GM10248 (cell line): ENCODE measurements around the gene TMEM161B.

Experiments
- CTCF ChIA-PET: fragments of 300-600 bp; sonication (Branson Sonifier 250); formaldehyde crosslinking; extraction: SDS; loops from one replicate; lab custom pipeline; 2021; ENCODE audit warnings: antibody characterized with exemption; lab: Yijun Ruan, JAX
- POLR2A ChIA-PET: fragments of 350-650 bp; sonication (Branson Sonifier 250); formaldehyde crosslinking; extraction: SDS; loops from one replicate; lab custom pipeline; 2020; ENCODE audit warnings: antibody characterized with exemption; lab: Yijun Ruan, JAX
- DNase-seq: peaks from one replicate; pipeline ENCODE4 v3.0.0; 2012; ENCODE audit errors: extremely low spot score
- TF ChIP-seq, protein P1 (sequence below): IDR thresholded peaks from 2 replicates; pipeline ENCODE4 v1.5.1; 2012; ENCODE audit warnings: mild to moderate bottlenecking, low read depth; ENCODE audit errors: extremely low read depth, missing control alignments, control extremely low read depth

TMEM161B gene

DNA sequence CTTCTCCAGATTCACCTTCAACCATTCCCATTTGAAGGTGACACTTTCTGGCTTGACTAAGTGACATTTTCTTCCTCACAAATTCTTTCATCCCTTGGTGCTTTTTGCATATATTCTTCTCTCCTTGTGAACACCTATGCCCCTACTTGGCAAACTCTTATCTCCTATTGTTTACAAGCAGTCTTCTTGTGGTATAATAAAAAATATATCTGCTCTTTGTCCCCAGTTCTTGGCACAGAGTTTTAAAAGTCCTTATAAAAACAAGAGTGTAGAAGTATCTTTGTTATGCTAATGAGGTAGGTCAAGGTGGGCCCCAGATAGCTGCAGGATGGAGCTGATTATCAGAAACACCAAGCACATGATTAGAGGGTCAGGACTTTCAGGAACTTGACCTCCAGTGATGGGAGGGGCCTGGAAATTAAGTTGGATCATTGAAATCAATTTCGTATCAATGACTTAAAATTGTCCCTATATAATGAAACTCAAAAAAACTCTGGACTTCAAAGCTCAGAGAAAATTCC lies 38.0 kb downstream of the TMEM161B start:
- ChIA-PET CTCF (no interaction called here), POLR2A (no interaction called here)
- no peak for DNase-seq
- TF ChIP-seq, protein P1, sequence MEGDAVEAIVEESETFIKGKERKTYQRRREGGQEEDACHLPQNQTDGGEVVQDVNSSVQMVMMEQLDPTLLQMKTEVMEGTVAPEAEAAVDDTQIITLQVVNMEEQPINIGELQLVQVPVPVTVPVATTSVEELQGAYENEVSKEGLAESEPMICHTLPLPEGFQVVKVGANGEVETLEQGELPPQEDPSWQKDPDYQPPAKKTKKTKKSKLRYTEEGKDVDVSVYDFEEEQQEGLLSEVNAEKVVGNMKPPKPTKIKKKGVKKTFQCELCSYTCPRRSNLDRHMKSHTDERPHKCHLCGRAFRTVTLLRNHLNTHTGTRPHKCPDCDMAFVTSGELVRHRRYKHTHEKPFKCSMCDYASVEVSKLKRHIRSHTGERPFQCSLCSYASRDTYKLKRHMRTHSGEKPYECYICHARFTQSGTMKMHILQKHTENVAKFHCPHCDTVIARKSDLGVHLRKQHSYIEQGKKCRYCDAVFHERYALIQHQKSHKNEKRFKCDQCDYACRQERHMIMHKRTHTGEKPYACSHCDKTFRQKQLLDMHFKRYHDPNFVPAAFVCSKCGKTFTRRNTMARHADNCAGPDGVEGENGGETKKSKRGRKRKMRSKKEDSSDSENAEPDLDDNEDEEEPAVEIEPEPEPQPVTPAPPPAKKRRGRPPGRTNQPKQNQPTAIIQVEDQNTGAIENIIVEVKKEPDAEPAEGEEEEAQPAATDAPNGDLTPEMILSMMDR = no peak

DNA sequence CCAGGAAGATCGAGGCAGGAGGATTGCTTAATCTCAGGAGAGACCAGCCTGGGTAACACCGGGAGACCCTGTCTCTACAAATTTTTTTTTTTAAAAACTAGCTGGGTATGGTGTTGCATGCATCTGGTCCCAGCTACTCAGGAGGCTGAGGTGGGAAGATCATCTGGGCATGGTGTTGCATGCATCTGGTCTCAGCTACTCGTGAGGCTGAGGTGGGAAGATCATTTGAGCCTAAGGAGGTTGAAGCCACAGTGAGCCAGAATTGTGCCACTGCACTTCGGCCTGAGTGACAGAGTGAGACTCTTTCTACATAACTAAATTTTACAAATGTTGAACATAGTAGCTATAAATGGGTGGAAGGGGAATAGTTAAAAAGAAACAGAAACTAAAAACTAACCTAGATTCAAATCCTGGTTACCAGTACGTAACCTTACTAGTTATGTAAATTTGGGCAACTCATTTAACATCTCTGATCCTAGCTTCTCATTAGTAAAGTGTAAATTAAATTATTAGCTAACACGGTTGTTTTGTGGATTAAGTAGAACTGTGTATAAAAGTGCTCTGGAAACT lies 41.7 kb downstream of the TMEM161B start:
- POLR2A ChIA-PET = no interaction called here
- TF ChIP-seq, protein P1 = no peak
- CTCF ChIA-PET = interaction anchor here (1.1 to 3.1 kb wide), 5 partner anchors 9 to 15 kb away, joined by 3 to 11 read pairs (median 6); no protein-coding TSS in a partner anchor
- peak; percentile 13 for DNase-seq

DNA sequence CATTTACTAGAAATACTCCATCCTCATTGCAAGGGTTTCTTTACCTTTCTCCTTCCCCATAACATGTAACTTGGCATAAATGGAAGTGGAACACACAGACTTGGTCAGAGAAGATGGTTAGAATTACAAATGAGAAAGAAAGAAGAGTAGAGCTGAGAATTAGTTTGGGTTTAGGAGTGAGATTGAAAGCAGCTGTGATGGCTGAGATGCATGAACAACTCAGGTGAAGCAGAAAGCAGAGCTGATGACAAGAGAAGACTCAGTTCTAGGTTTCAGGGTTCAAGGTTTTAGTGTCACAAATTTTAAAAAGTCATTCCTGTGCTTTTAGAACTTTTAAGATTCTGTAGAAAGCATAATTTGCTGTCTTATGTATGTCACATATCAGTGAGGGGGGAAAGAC lies 54.0 kb downstream of the TMEM161B start:
- ChIA-PET POLR2A (no interaction called here), CTCF (interaction anchor here (1.1 to 1.5 kb wide), 2 partner anchors 15 to 65 kb away, joined by 3 read pairs; no protein-coding TSS in a partner anchor)
- TF ChIP-seq, protein P1 = no peak
- DNase-seq = no peak

DNA sequence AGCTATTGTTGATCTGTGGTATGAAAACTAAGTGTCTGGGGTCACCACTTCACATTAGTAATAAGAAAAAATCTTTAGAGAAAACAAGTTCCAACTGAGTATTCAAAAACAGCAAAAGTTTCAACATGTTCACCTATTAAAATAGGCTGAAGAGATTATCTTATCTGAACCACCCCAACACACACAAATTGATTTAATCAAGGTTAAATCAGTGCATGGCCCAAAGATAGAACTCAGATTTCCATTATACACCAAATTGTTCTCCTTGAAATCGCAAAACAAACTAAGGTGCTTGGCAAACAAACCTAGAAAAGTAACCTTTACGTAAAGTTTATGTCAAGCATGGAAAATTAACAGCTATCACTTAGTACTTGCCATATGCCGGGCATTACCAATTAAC lies 61.1 kb downstream of the TMEM161B start:
- TF ChIP-seq, protein P1 = no peak
- ChIA-PET CTCF (interaction anchor here (1.1 to 2.6 kb wide), 2 partner anchors 9 to 10 kb away, joined by 3 to 9 read pairs; no protein-coding TSS in a partner anchor), POLR2A (no interaction called here)
- DNase-seq = no peak

DNA sequence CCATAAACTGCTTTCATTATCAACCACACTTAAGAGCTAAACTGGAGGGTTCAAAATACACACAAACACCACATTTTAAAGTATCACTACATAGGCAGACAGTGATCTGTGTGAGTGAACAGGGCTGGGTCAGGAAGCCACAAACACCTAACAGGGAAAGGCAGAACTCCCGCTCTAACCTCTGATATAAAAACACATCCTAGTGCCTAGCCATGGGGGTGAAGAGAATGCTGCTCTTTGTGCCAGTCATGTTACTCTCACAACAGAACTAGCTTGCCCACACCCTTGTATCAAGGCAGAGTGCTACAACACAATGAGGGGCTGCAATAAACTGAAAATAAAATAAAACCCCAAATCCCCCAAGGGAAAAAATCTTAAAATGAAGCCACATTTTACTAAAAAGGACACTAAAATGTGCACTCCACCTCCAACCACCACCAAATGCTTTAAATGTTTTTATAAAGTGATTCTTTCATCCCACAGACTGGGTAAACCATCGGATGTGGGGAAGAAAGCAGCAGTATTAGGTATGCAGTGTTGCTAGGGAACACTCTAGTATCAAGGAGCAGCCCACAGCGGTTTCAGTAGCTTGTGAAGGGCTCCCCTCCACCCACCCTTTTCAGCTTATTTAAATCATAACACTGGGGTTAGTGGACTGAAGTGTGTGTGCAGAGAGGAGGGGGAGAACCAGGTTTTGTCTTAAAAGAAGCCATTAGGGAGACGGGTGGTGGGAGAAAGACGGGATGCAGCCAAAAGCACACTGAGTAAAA lies 64.5 kb downstream of the TMEM161B start:
- ChIA-PET POLR2A (no interaction called here), CTCF (interaction anchor here (0.9 kb wide), 1 partner anchor 35 kb away, joined by 3 read pairs; no protein-coding TSS in a partner anchor)
- peak; percentile 24 for DNase-seq
- TF ChIP-seq, protein P1 = no peak

DNA sequence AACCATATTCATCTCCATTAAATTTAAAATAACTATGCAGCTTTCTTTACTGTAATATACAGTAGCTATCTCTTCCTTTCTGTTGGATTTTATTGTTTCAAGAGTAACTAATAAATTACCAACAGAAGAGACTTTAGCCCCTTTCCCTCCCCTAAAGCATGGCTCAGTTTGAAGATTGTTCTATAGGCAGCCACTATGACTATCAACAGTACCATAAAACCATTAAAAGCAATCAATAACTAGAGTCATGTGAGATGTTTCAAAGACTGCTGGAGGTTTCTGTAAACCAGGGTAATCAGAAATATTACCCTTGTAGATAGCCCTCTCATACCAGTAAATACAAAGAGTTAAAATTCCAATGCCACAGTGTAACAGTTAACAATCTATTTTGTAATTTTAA lies 73.0 kb downstream of the TMEM161B start:
- DNase-seq = no peak
- CTCF ChIA-PET = no interaction called here
- TF ChIP-seq, protein P1 = no peak
- POLR2A ChIA-PET = no interaction called here
